SK-N-SH (cell line): Measurements from ENCODE around the gene ZNF518A. TPM values are rescaled to one million over a fixed set of nuclear protein-coding genes. Genes with fewer than 3 reads are reported as not detected.

ENCODE experiments used
- CTCF ChIA-PET: fragments of 300-600, 350-600 bp; formaldehyde crosslinking; extraction: SDS; loops from one replicate; lab custom pipeline; 2021; lab: Yijun Ruan, JAX
- POLR2A ChIA-PET: fragments of 350-600 bp; sonication (Branson Sonifier 250); formaldehyde crosslinking; extraction: SDS; loops from one replicate; lab custom pipeline; 2020; ENCODE audit warnings: antibody characterized with exemption, inconsistent platforms; lab: Yijun Ruan, JAX
- DNase-seq: peaks from one replicate; pipeline ENCODE4 v3.0.0; 2012
- H2AFZ ChIP-seq: fragments of 200-600 bp; sonication (generic); 2 replicates; pipeline ENCODE4 v1.8.1; 2016; ENCODE audit warnings: antibody characterized with exemption, mild to moderate bottlenecking, low read depth
- H3F3A ChIP-seq: fragments of 200-600 bp; sonication (generic); replicated peaks from 2 replicates; pipeline ENCODE3; 2016; ENCODE audit warnings: antibody characterized with exemption, mild to moderate bottlenecking; ENCODE audit not compliant: insufficient read depth
- H3K27ac ChIP-seq, 2 experiments: fragments of 200-500 bp in 1 of 2; fragments of 200-600 bp in 1 of 2; sonication (Bioruptor generic) in 1 of 2; sonication (generic), shearing (Covaris generic) in 1 of 2; 2 replicates each; pipeline versions ENCODE4 v1.5.1 to v1.6.1; 2014 to 2016; ENCODE audit warnings: low read depth in 2 of 2, inconsistent platforms in 1 of 2, low read length in 1 of 2, mild to moderate bottlenecking in 1 of 2, mixed read lengths in 1 of 2
- H3K27me3 ChIP-seq: fragments of 200-600 bp; sonication (generic), shearing (Covaris generic); 2 replicates; pipeline ENCODE4 v1.6.1; 2016; ENCODE audit warnings: mixed run types; ENCODE audit not compliant: insufficient read depth
- H3K36me3 ChIP-seq, 2 experiments: fragments of 200-500 bp in 1 of 2; fragments of 200-600 bp in 1 of 2; sonication (Bioruptor generic) in 1 of 2; sonication (generic) in 1 of 2; replicated peaks in 1 of 2; 2 replicates each; pipeline versions ENCODE3 to v1.5.1; 2014 to 2016; ENCODE audit warnings: low read length in 1 of 2, mild to moderate bottlenecking in 1 of 2; ENCODE audit not compliant: insufficient read depth in 2 of 2, control insufficient read depth in 1 of 2
- H3K4me1 ChIP-seq, 2 experiments: fragments of 200-500 bp in 1 of 2; fragments of 200-600 bp in 1 of 2; sonication (Bioruptor generic) in 1 of 2; sonication (generic), shearing (Covaris generic) in 1 of 2; 2 replicates each; pipeline versions ENCODE4 v1.5.1 to v1.6.1; 2014 to 2016; ENCODE audit warnings: low read depth in 1 of 2, low read length in 1 of 2, mixed run types in 1 of 2; ENCODE audit not compliant: insufficient read depth in 2 of 2, control insufficient read depth in 1 of 2
- H3K4me2 ChIP-seq: fragments of 200-600 bp; sonication (generic), shearing (Covaris generic); 2 replicates; pipeline ENCODE4 v1.6.1; 2017; ENCODE audit warnings: mixed run types
- H3K4me3 ChIP-seq, 2 experiments: fragments of 200-500 bp in 1 of 2; fragments of 200-600 bp in 1 of 2; sonication (Bioruptor generic) in 1 of 2; sonication (generic), shearing (Covaris generic) in 1 of 2; 2 replicates each; pipeline versions ENCODE4 v1.5.1 to v1.8.1; 2014 to 2016; ENCODE audit warnings: low read depth in 2 of 2, inconsistent platforms in 1 of 2, low read length in 1 of 2, mild to moderate bottlenecking in 1 of 2, mixed read lengths in 1 of 2, moderate library complexity in 1 of 2
- H3K79me2 ChIP-seq: fragments of 200-600 bp; sonication (generic); 2 replicates; pipeline ENCODE4 v1.8.1; 2017; ENCODE audit warnings: mild to moderate bottlenecking; ENCODE audit not compliant: insufficient read depth
- H3K9ac ChIP-seq: fragments of 200-600 bp; sonication (generic); 2 replicates; pipeline ENCODE4 v1.6.1; 2017; ENCODE audit warnings: mixed run types
- H3K9me2 ChIP-seq: fragments of 200-600 bp; sonication (generic); 2 replicates; pipeline ENCODE4 v1.6.1; 2017; ENCODE audit warnings: mixed run types
- H3K9me3 ChIP-seq: fragments of 200-600 bp; sonication (generic); 2 replicates; pipeline ENCODE4 v1.6.1; 2017; ENCODE audit warnings: mixed run types, mild to moderate bottlenecking, moderate library complexity
- H4K20me1 ChIP-seq: fragments of 200-600 bp; sonication (generic); 2 replicates; pipeline ENCODE4 v1.6.1; 2017; ENCODE audit warnings: mild to moderate bottlenecking, mixed run types; ENCODE audit not compliant: insufficient read depth
- CHD2 ChIP-seq: fragments of 150-350 bp; IDR thresholded peaks from 2 replicates; pipeline ENCODE4 v1.6.1; 2018; ENCODE audit warnings: low read length; ENCODE audit not compliant: partially characterized antibody
- ELF1 ChIP-seq: IDR thresholded peaks from 2 replicates; pipeline ENCODE4 v1.4.0; 2012
- EP300 ChIP-seq, 2 experiments: IDR thresholded peaks; 2 replicates each; pipeline versions ENCODE4 v1.4.0 to v1.6.1; 2012; ENCODE audit warnings: borderline replicate concordance in 1 of 2, low read depth in 1 of 2, low read length in 1 of 2
- EZH2phosphoT487 ChIP-seq: fragments of 200-600 bp; sonication (generic); IDR thresholded peaks from 2 replicates; pipeline ENCODE4 v1.6.1; 2017; ENCODE audit warnings: low read depth, mixed run types, mild to moderate bottlenecking, antibody characterized with exemption, moderate library complexity, borderline replicate concordance
- FOXJ3 ChIP-seq: sonication (generic); formaldehyde crosslinking; IDR thresholded peaks from 2 replicates; pipeline ENCODE4 v1.5.1; 2020; ENCODE audit warnings: mild to moderate bottlenecking, missing genetic modification reagents
- FOXM1 ChIP-seq: IDR thresholded peaks from 2 replicates; pipeline ENCODE4 v1.4.0; 2012; ENCODE audit warnings: low read depth, mild to moderate bottlenecking
- GABPA ChIP-seq: IDR thresholded peaks from 2 replicates; pipeline ENCODE4 v1.4.0; 2012; ENCODE audit warnings: low read depth, mild to moderate bottlenecking
- GATA2 ChIP-seq: sonication (generic); formaldehyde crosslinking; IDR thresholded peaks from 2 replicates; pipeline ENCODE4 v1.5.0; 2020; ENCODE audit warnings: mild to moderate bottlenecking, missing genetic modification reagents
- JUND ChIP-seq: IDR thresholded peaks from 2 replicates; pipeline ENCODE4 v1.4.0; 2012
- MEF2A ChIP-seq: IDR thresholded peaks from 2 replicates; pipeline ENCODE4 v1.4.0; 2012; ENCODE audit warnings: low read depth, borderline replicate concordance
- MXI1 ChIP-seq: IDR thresholded peaks from 2 replicates; pipeline ENCODE4 v1.6.1; 2012; ENCODE audit warnings: mild to moderate bottlenecking, low read depth, low read length, improper control_type of control experiment
- NFIC ChIP-seq: IDR thresholded peaks from 2 replicates; pipeline ENCODE4 v1.4.0; 2012; ENCODE audit warnings: borderline replicate concordance
- NRF1 ChIP-seq: IDR thresholded peaks from 2 replicates; pipeline ENCODE4 v1.6.1; 2012; ENCODE audit warnings: low read depth, mild to moderate bottlenecking, low read length
- RAD21 ChIP-seq: IDR thresholded peaks from 2 replicates; pipeline ENCODE4 v1.6.1; 2012; ENCODE audit warnings: mild to moderate bottlenecking, low read length
- RCOR1 ChIP-seq: fragments of 150-350 bp; IDR thresholded peaks from 2 replicates; pipeline ENCODE4 v1.6.1; 2017; ENCODE audit warnings: antibody characterized with exemption, low read length
- TAF1 ChIP-seq: IDR thresholded peaks from 2 replicates; pipeline ENCODE4 v1.6.1; 2012; ENCODE audit warnings: low read depth, mild to moderate bottlenecking, low read length, moderate library complexity, borderline replicate concordance
- TCF12 ChIP-seq: IDR thresholded peaks from 2 replicates; pipeline ENCODE4 v1.4.0; 2012
- TEAD4 ChIP-seq: IDR thresholded peaks from 2 replicates; pipeline ENCODE4 v1.4.0; 2012; ENCODE audit warnings: mild to moderate bottlenecking, borderline replicate concordance; ENCODE audit not compliant: insufficient read depth
- YY1 ChIP-seq: IDR thresholded peaks from 2 replicates; pipeline ENCODE4 v1.4.0; 2012; ENCODE audit warnings: low read depth, mild to moderate bottlenecking
- WGBS: methylation state at CpG from one replicate; pipeline ENCODE4 v1.1.6; 2017; ENCODE audit warnings: low lambda C conversion rate; 5-methylcytosine and 5-hydroxymethylcytosine counted together
- polyA plus RNA-seq, 3 experiments: library from polyadenylated mRNA; depleted of rRNA; stranded (reverse); fragments of >200 nt; gene quantifications; 2 replicates each; pipeline ENCODE4 v1.2.3, GENCODE V29; 2012
- TF ChIP-seq, protein P1 (sequence below): fragments of 150-350 bp; IDR thresholded peaks from 2 replicates; pipeline ENCODE4 v1.6.1; 2016; ENCODE audit warnings: mild to moderate bottlenecking, low read depth, low read length
- TF ChIP-seq, protein P2 (sequence below): IDR thresholded peaks from 2 replicates; pipeline ENCODE4 v1.4.0; 2012; ENCODE audit warnings: low read depth
- TF ChIP-seq, protein P3 (sequence below): IDR thresholded peaks from 2 replicates; pipeline ENCODE4; 2012

The ZNF518A gene
- polyA plus RNA-seq, 1 of the 3 experiments (the other 2 are of a cell fraction), result 1.7 TPM

DNA sequence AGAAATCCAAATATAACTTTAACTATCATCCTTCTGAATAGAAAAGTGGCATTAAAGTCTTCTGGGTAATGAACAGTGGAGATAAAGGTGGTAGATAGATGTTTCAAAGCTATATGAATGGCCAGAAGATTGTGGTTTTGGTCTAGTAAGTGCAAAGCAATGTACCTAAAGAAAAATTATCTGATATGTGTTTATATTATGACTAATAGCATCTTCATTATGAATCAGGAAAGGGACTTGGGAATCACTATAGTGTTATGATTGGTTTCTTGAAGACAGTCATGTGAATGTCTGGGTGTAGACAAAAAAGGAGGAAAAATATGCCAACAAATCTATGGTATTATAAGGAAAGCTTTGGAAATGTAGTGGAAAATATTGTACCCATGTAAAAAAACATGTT lies 3.0 kb downstream of the ZNF518A start:
- Histone ChIP-seq H3K4me3 (no peak overlapping the region), H3K4me2 (no peak overlapping the region), H3K27ac (peak overlapping the region in 1 of 2 experiments; percentile 35; a peak in 2 of 4 replicates), H3K79me2 (no peaks in the 10 kb centered on the region), H3K9me3 (no peaks in the 10 kb centered on the region; the same call in 1 of the 2 replicates), H3K4me1 (peaks cover 6 to 7% of the 10 kb centered on the region in 2 experiments; a peak in 3 of 4 replicates), H4K20me1 (no peaks in the 10 kb centered on the region), H3K36me3 (peaks cover 18 to 43% of the 10 kb centered on the region in 2 experiments), H3F3A (peaks cover 12% of the 10 kb centered on the region), H3K27me3 (no peaks in the 10 kb centered on the region), H3K9me2 (no peaks in the 10 kb centered on the region), H2AFZ (no peak overlapping the region), H3K9ac (no peak overlapping the region)
- ChIA-PET POLR2A (no interaction called here), CTCF (interaction anchor here (1.0 kb wide), 1 partner anchor 116 kb away, joined by 3 read pairs; no protein-coding TSS in a partner anchor)
- no peak for DNase-seq
- TF ChIP-seq, protein P1, sequence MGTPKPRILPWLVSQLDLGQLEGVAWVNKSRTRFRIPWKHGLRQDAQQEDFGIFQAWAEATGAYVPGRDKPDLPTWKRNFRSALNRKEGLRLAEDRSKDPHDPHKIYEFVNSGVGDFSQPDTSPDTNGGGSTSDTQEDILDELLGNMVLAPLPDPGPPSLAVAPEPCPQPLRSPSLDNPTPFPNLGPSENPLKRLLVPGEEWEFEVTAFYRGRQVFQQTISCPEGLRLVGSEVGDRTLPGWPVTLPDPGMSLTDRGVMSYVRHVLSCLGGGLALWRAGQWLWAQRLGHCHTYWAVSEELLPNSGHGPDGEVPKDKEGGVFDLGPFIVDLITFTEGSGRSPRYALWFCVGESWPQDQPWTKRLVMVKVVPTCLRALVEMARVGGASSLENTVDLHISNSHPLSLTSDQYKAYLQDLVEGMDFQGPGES, result no peak
- no peak for TF ChIP-seq RAD21
- TF ChIP-seq, protein P2, sequence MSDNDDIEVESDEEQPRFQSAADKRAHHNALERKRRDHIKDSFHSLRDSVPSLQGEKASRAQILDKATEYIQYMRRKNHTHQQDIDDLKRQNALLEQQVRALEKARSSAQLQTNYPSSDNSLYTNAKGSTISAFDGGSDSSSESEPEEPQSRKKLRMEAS, result no peak
- TF ChIP-seq MEF2A, result no peak
- no peak for TF ChIP-seq GATA2 (CRISPR knock-in tag)
- no peak for TF ChIP-seq TCF12

DNA sequence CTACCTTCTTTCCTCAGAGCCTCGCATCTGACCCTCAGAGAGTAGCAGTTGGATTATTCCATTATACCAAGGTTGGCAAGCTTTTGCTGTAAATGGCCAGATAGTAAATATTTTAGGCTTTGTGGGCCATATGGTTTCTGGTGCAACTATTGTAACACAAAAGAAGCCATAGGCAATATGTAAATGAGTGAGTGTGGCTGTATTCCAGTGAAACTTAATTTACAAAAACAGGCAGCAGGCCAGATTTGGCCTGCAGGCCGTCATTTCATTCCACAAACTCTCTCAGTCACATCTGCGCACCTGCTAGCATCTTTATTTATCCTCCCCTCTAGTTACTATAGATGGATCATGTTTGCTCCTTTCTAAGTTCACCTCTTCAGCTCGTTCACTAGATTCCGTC lies 6.7 kb downstream of the ZNF518A start:
- H3F3A ChIP-seq, result peaks cover 13% of the 10 kb centered on the region
- no peak overlapping the region for H3K4me2 ChIP-seq
- no peak for DNase-seq
- ChIA-PET POLR2A (no interaction called here), CTCF (no interaction called here)
- TF ChIP-seq RAD21 (no peak), RCOR1 (peak; percentile 69; the same call in 1 of the 2 replicates)
- H3K27me3 ChIP-seq, result no peaks in the 10 kb centered on the region
- H3K27ac ChIP-seq, result peak overlapping the region in 1 of 2 experiments; percentile 43; a peak in 1 of 4 replicates
- no peaks in the 10 kb centered on the region for H3K9me3 ChIP-seq
- H3K79me2 ChIP-seq, result no peaks in the 10 kb centered on the region
- H3K4me3 ChIP-seq, result no peak overlapping the region
- 92% methylated on average over 5 of the region's 5 CpGs for WGBS
- H4K20me1 ChIP-seq, result no peaks in the 10 kb centered on the region
- peaks cover 18 to 43% of the 10 kb centered on the region in 2 experiments for H3K36me3 ChIP-seq
- no peak overlapping the region for H3K9ac ChIP-seq
- no peaks in the 10 kb centered on the region for H3K9me2 ChIP-seq
- H3K4me1 ChIP-seq, result peaks cover 0 to 2% of the 10 kb centered on the region in 2 experiments; a peak in 2 of 4 replicates
- no peak overlapping the region for H2AFZ ChIP-seq

DNA sequence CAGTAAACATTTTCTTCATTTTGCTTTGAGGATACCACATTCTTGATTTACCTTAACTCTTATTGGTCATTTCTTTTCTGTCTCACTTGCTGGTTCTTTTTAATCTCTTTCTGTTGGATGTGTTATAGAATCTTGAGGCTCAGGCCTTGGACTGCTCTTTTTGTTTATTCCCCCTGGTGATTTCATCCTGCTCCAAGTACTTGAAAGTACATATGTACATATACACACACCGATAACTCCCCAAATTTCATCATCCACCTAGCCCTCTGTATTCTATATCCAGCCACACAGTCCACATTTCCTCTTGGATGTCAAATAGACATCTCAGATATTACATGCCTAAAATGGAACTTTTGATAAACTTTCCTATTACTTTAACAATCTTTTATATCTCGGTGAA lies 7.5 kb downstream of the ZNF518A start:
- H2AFZ ChIP-seq, result no peak overlapping the region
- no peak overlapping the region for H3K27ac ChIP-seq
- H3K9ac ChIP-seq, result no peak overlapping the region
- CTCF ChIA-PET, result no interaction called here
- H3K79me2 ChIP-seq, result no peaks in the 10 kb centered on the region
- TF ChIP-seq NRF1 (no peak), ELF1 (no peak), EP300 (IDR thresholded peaks at IDR 0.05; ENCODE audit: borderline replicate concordance in 1 of 2, low read depth in 1 of 2, low read length in 1 of 2) (no peak), FOXM1 (no peak), RCOR1 (no peak), GABPA (no peak), FOXJ3 (no peak), JUND (no peak), YY1 (no peak), MXI1 (no peak), CHD2 (no peak), NFIC (no peak), TAF1 (no peak), EZH2phosphoT487 (no peak), TEAD4 (no peak), GATA2 (CRISPR knock-in tag) (no peak)
- TF ChIP-seq, protein P3, sequence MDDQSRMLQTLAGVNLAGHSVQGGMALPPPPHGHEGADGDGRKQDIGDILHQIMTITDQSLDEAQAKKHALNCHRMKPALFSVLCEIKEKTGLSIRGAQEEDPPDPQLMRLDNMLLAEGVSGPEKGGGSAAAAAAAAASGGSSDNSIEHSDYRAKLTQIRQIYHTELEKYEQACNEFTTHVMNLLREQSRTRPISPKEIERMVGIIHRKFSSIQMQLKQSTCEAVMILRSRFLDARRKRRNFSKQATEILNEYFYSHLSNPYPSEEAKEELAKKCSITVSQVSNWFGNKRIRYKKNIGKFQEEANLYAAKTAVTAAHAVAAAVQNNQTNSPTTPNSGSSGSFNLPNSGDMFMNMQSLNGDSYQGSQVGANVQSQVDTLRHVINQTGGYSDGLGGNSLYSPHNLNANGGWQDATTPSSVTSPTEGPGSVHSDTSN, result no peak
- no peaks in the 10 kb centered on the region for H4K20me1 ChIP-seq
- 98% methylated on average over 2 of the region's 2 CpGs for WGBS
- H3K4me1 ChIP-seq, result peaks cover 0 to 2% of the 10 kb centered on the region in 2 experiments; a peak in 2 of 4 replicates
- POLR2A ChIA-PET, result no interaction called here
- DNase-seq, result no peak
- H3K4me3 ChIP-seq, result no peak overlapping the region
- peaks cover 18 to 41% of the 10 kb centered on the region in 2 experiments for H3K36me3 ChIP-seq
- H3K27me3 ChIP-seq, result no peaks in the 10 kb centered on the region
- H3K4me2 ChIP-seq, result no peak overlapping the region
- H3F3A ChIP-seq, result peaks cover 13% of the 10 kb centered on the region
- no peaks in the 10 kb centered on the region for H3K9me3 ChIP-seq
- H3K9me2 ChIP-seq, result no peaks in the 10 kb centered on the region
